ENCODE results near the gene MMAB.
A peak's percentile ranks its signal among the peaks of the same experiment; 100 is the strongest.

Gene MMAB

GRCh38 chr12:109601557-109601956, 28.3 kb upstream of the MMAB start:
- DNase-seq = no peak

GRCh38 chr12:109600995-109601394, 27.7 kb upstream of the MMAB start:
- DNase-seq = no peak

- no peak for DNase-seq
Measured at GRCh38 chr12:109600481-109600880, 27.2 kb upstream of the MMAB start.

- DNase-seq = no peak
Measured at GRCh38 chr12:109599087-109599486, 25.8 kb upstream of the MMAB start.

- no peak for DNase-seq
Measured at GRCh38 chr12:109598428-109598854, 25.1 kb upstream of the MMAB start.

- peak; percentile 85 for DNase-seq
Measured at GRCh38 chr12:109597795-109598427, 24.6 kb upstream of the MMAB start.

- DNase-seq = no peak
Measured at GRCh38 chr12:109597414-109597794, 24.1 kb upstream of the MMAB start.

- no peak for DNase-seq
Measured at GRCh38 chr12:109596418-109597244, 23.3 kb upstream of the MMAB start.

- DNase-seq = peak; percentile 60
Measured at GRCh38 chr12:109595321-109595902, 22.1 kb upstream of the MMAB start.

GRCh38 chr12:109594556-109595317, 21.4 kb upstream of the MMAB start:
- no peak for DNase-seq

- DNase-seq = no peak
Measured at GRCh38 chr12:109592905-109593272, 19.6 kb upstream of the MMAB start.

GRCh38 chr12:109592195-109592904, 19.0 kb upstream of the MMAB start:
- DNase-seq = no peak

- DNase-seq = no peak
Measured at GRCh38 chr12:109591041-109591440, 17.7 kb upstream of the MMAB start.

GRCh38 chr12:109590566-109590965, 17.3 kb upstream of the MMAB start:
- DNase-seq = no peak

GRCh38 chr12:109589691-109590245, 16.5 kb upstream of the MMAB start:
- no peak for DNase-seq

- DNase-seq = no peak
Measured at GRCh38 chr12:109589240-109589590, 15.9 kb upstream of the MMAB start.

GRCh38 chr12:109588461-109589239, 15.3 kb upstream of the MMAB start:
- no peak for DNase-seq

GRCh38 chr12:109587921-109588320, 14.6 kb upstream of the MMAB start:
- no peak for DNase-seq

GRCh38 chr12:109586385-109587296, 13.3 kb upstream of the MMAB start:
- DNase-seq = no peak

GRCh38 chr12:109583733-109584132, 10.4 kb upstream of the MMAB start:
- no peak for DNase-seq

- no peak for DNase-seq
Measured at GRCh38 chr12:109582636-109583035, 9.3 kb upstream of the MMAB start.

All from activated CD8-positive, alpha-beta memory T cell treated with anti-CD3 and anti-CD28 coated beads, Interleukin-2, amount 50 U/mL, for 48 hours (primary cell).